OCI-LY3 (cell line): ENCODE measurements around the gene CDH4.

Experiments used
- EZH2phosphoT487 ChIP-seq: fragments of 200-600 bp; shearing (Covaris generic); IDR thresholded peaks from 2 replicates; pipeline ENCODE4 v1.6.1; 2018; ENCODE audit warnings: antibody characterized with exemption, mixed run types, low read depth
- TF ChIP-seq, protein P1 (sequence below): fragments of 200-600, 300-600 bp; sonication (generic); IDR thresholded peaks from 2 replicates; pipeline ENCODE4 v1.5.1; 2014; ENCODE audit warnings: antibody characterized with exemption, low read length, low read depth

DNA sequence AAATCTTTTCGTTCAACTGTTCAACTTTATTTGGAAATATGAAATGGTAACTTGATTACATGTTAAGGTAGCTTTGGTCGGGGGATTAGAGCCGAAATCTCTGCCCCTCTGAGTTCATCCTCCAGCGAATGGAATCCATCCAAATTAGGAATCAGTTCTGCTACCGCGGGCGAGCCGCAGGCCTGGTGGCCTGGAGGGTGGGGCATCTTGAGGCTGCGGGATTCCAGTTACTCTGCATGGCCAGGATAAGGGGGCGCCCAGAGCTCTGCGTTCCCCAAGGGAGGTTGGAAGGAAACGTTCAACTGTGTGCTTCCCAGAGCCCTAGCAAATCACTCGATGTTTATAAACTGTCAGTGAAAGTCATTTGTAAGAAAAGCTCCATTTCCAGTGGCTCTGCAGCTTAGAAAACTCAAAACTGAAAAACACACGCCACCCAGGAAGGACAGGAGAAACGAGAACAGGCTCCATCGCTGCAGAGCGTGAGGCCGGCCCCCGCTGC, 551.4 kb downstream of the CDH4 start:
- TF ChIP-seq, protein P1, sequence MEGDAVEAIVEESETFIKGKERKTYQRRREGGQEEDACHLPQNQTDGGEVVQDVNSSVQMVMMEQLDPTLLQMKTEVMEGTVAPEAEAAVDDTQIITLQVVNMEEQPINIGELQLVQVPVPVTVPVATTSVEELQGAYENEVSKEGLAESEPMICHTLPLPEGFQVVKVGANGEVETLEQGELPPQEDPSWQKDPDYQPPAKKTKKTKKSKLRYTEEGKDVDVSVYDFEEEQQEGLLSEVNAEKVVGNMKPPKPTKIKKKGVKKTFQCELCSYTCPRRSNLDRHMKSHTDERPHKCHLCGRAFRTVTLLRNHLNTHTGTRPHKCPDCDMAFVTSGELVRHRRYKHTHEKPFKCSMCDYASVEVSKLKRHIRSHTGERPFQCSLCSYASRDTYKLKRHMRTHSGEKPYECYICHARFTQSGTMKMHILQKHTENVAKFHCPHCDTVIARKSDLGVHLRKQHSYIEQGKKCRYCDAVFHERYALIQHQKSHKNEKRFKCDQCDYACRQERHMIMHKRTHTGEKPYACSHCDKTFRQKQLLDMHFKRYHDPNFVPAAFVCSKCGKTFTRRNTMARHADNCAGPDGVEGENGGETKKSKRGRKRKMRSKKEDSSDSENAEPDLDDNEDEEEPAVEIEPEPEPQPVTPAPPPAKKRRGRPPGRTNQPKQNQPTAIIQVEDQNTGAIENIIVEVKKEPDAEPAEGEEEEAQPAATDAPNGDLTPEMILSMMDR = no peak
- no peak for TF ChIP-seq EZH2phosphoT487
